Dedifferentiated amniotic fluid mesenchymal stem cell (primary cell): ENCODE measurements around the gene CSTF3.
"Not testable (repeated sequence)": the region's sequence is repeated elsewhere in the genome, so short reads cannot be mapped to it uniquely, and the experiment has no call there.

Source experiments
- DNase-seq: peaks from one replicate; pipeline ENCODE4 v3.0.0-alpha.2; 2016; ENCODE audit errors: extremely low spot score

Gene CSTF3

GRCh38 chr11:33086017-33086416 is 75.3 kb downstream of the CSTF3 start:
- no peak for DNase-seq

GRCh38 chr11:33083918-33084317 is 77.4 kb downstream of the CSTF3 start:
- peak; percentile 26 for DNase-seq

- no peak for DNase-seq
These were observed 88.8 kb downstream of the CSTF3 start for GRCh38 chr11:33072465-33072864.

- no peak for DNase-seq
These were observed 92.5 kb downstream of the CSTF3 start for GRCh38 chr11:33068611-33069340.

GRCh38 chr11:33067294-33067693 is 94.0 kb downstream of the CSTF3 start:
- DNase-seq: no peak

- no peak for DNase-seq
These were observed 95.7 kb downstream of the CSTF3 start for GRCh38 chr11:33065445-33066178.

- DNase-seq: no peak
These were observed 96.4 kb downstream of the CSTF3 start for GRCh38 chr11:33064866-33065265.

- DNase-seq: no peak
These were observed 97.1 kb downstream of the CSTF3 start for GRCh38 chr11:33064033-33064825.

GRCh38 chr11:33063326-33063881 is 97.9 kb downstream of the CSTF3 start:
- no peak for DNase-seq

GRCh38 chr11:33062137-33062536 is 99.1 kb downstream of the CSTF3 start:
- DNase-seq: no peak

- no peak for DNase-seq
These were observed 101.0 kb downstream of the CSTF3 start for GRCh38 chr11:33060271-33060670.

- DNase-seq: no peak
These were observed 101.8 kb downstream of the CSTF3 start for GRCh38 chr11:33059331-33060007.

GRCh38 chr11:33057284-33057683 is 104.0 kb downstream of the CSTF3 start:
- DNase-seq: no peak

GRCh38 chr11:33055375-33055774 is 105.9 kb downstream of the CSTF3 start:
- no peak for DNase-seq

GRCh38 chr11:33052231-33052630 is 109.0 kb downstream of the CSTF3 start:
- no peak for DNase-seq

GRCh38 chr11:33049565-33050408 is 111.5 kb downstream of the CSTF3 start:
- DNase-seq: not testable (repeated sequence)

- DNase-seq: not testable (repeated sequence)
These were observed 112.6 kb downstream of the CSTF3 start for GRCh38 chr11:33048701-33049100.

- no peak for DNase-seq
These were observed 115.6 kb downstream of the CSTF3 start for GRCh38 chr11:33045551-33046255.

GRCh38 chr11:33044285-33044756 is 117.0 kb downstream of the CSTF3 start:
- no peak for DNase-seq
